SK-N-SH (cell line): ENCODE data around the gene FBXL12. TPM values are rescaled to one million over a fixed set of nuclear protein-coding genes. Genes with fewer than 3 reads are reported as not detected.

Source experiments
- CTCF ChIA-PET: fragments of 300-600, 350-600 bp; formaldehyde crosslinking; extraction: SDS; loops from one replicate; lab custom pipeline; 2021; lab: Yijun Ruan, JAX
- POLR2A ChIA-PET: fragments of 350-600 bp; sonication (Branson Sonifier 250); formaldehyde crosslinking; extraction: SDS; loops from one replicate; lab custom pipeline; 2020; ENCODE audit warnings: antibody characterized with exemption, inconsistent platforms; lab: Yijun Ruan, JAX
- DNase-seq: peaks from one replicate; pipeline ENCODE4 v3.0.0; 2012
- H2AFZ ChIP-seq: fragments of 200-600 bp; sonication (generic); 2 replicates; pipeline ENCODE4 v1.8.1; 2016; ENCODE audit warnings: antibody characterized with exemption, mild to moderate bottlenecking, low read depth
- H3F3A ChIP-seq: fragments of 200-600 bp; sonication (generic); replicated peaks from 2 replicates; pipeline ENCODE3; 2016; ENCODE audit warnings: antibody characterized with exemption, mild to moderate bottlenecking; ENCODE audit not compliant: insufficient read depth
- H3K27ac ChIP-seq, 2 experiments: fragments of 200-500 bp in 1 of 2; fragments of 200-600 bp in 1 of 2; sonication (Bioruptor generic) in 1 of 2; sonication (generic), shearing (Covaris generic) in 1 of 2; 2 replicates each; pipeline versions ENCODE4 v1.5.1 to v1.6.1; 2014 to 2016; ENCODE audit warnings: low read depth in 2 of 2, inconsistent platforms in 1 of 2, low read length in 1 of 2, mild to moderate bottlenecking in 1 of 2, mixed read lengths in 1 of 2
- H3K27me3 ChIP-seq: fragments of 200-600 bp; sonication (generic), shearing (Covaris generic); 2 replicates; pipeline ENCODE4 v1.6.1; 2016; ENCODE audit warnings: mixed run types; ENCODE audit not compliant: insufficient read depth
- H3K36me3 ChIP-seq, 2 experiments: fragments of 200-500 bp in 1 of 2; fragments of 200-600 bp in 1 of 2; sonication (Bioruptor generic) in 1 of 2; sonication (generic) in 1 of 2; replicated peaks in 1 of 2; 2 replicates each; pipeline versions ENCODE3 to v1.5.1; 2014 to 2016; ENCODE audit warnings: low read length in 1 of 2, mild to moderate bottlenecking in 1 of 2; ENCODE audit not compliant: insufficient read depth in 2 of 2, control insufficient read depth in 1 of 2
- H3K4me1 ChIP-seq, 2 experiments: fragments of 200-500 bp in 1 of 2; fragments of 200-600 bp in 1 of 2; sonication (Bioruptor generic) in 1 of 2; sonication (generic), shearing (Covaris generic) in 1 of 2; 2 replicates each; pipeline versions ENCODE4 v1.5.1 to v1.6.1; 2014 to 2016; ENCODE audit warnings: low read depth in 1 of 2, low read length in 1 of 2, mixed run types in 1 of 2; ENCODE audit not compliant: insufficient read depth in 2 of 2, control insufficient read depth in 1 of 2
- H3K4me2 ChIP-seq: fragments of 200-600 bp; sonication (generic), shearing (Covaris generic); 2 replicates; pipeline ENCODE4 v1.6.1; 2017; ENCODE audit warnings: mixed run types
- H3K4me3 ChIP-seq, 2 experiments: fragments of 200-500 bp in 1 of 2; fragments of 200-600 bp in 1 of 2; sonication (Bioruptor generic) in 1 of 2; sonication (generic), shearing (Covaris generic) in 1 of 2; 2 replicates each; pipeline versions ENCODE4 v1.5.1 to v1.8.1; 2014 to 2016; ENCODE audit warnings: low read depth in 2 of 2, inconsistent platforms in 1 of 2, low read length in 1 of 2, mild to moderate bottlenecking in 1 of 2, mixed read lengths in 1 of 2, moderate library complexity in 1 of 2
- H3K79me2 ChIP-seq: fragments of 200-600 bp; sonication (generic); 2 replicates; pipeline ENCODE4 v1.8.1; 2017; ENCODE audit warnings: mild to moderate bottlenecking; ENCODE audit not compliant: insufficient read depth
- H3K9ac ChIP-seq: fragments of 200-600 bp; sonication (generic); 2 replicates; pipeline ENCODE4 v1.6.1; 2017; ENCODE audit warnings: mixed run types
- H3K9me2 ChIP-seq: fragments of 200-600 bp; sonication (generic); 2 replicates; pipeline ENCODE4 v1.6.1; 2017; ENCODE audit warnings: mixed run types
- H3K9me3 ChIP-seq: fragments of 200-600 bp; sonication (generic); 2 replicates; pipeline ENCODE4 v1.6.1; 2017; ENCODE audit warnings: mixed run types, mild to moderate bottlenecking, moderate library complexity
- H4K20me1 ChIP-seq: fragments of 200-600 bp; sonication (generic); 2 replicates; pipeline ENCODE4 v1.6.1; 2017; ENCODE audit warnings: mild to moderate bottlenecking, mixed run types; ENCODE audit not compliant: insufficient read depth
- CHD2 ChIP-seq: fragments of 150-350 bp; IDR thresholded peaks from 2 replicates; pipeline ENCODE4 v1.6.1; 2018; ENCODE audit warnings: low read length; ENCODE audit not compliant: partially characterized antibody
- CTCF ChIP-seq: fragments of 200-600 bp; sonication (generic); IDR thresholded peaks from 2 replicates; pipeline ENCODE4 v1.6.1; 2017; ENCODE audit warnings: antibody characterized with exemption, mild to moderate bottlenecking, moderate library complexity
- ELF1 ChIP-seq: IDR thresholded peaks from 2 replicates; pipeline ENCODE4 v1.4.0; 2012
- EP300 ChIP-seq, 2 experiments: IDR thresholded peaks; 2 replicates each; pipeline versions ENCODE4 v1.4.0 to v1.6.1; 2012; ENCODE audit warnings: borderline replicate concordance in 1 of 2, low read depth in 1 of 2, low read length in 1 of 2
- EZH2phosphoT487 ChIP-seq: fragments of 200-600 bp; sonication (generic); IDR thresholded peaks from 2 replicates; pipeline ENCODE4 v1.6.1; 2017; ENCODE audit warnings: low read depth, mixed run types, mild to moderate bottlenecking, antibody characterized with exemption, moderate library complexity, borderline replicate concordance
- MEF2A ChIP-seq: IDR thresholded peaks from 2 replicates; pipeline ENCODE4 v1.4.0; 2012; ENCODE audit warnings: low read depth, borderline replicate concordance
- NFIC ChIP-seq: IDR thresholded peaks from 2 replicates; pipeline ENCODE4 v1.4.0; 2012; ENCODE audit warnings: borderline replicate concordance
- POLR2AphosphoS5 ChIP-seq: IDR thresholded peaks from 2 replicates; pipeline ENCODE4 v1.6.1; 2012; ENCODE audit warnings: low read depth, low read length
- RXRA ChIP-seq: IDR thresholded peaks from 2 replicates; pipeline ENCODE4 v1.4.0; 2012; ENCODE audit warnings: low read depth, mild to moderate bottlenecking, borderline replicate concordance
- SIN3A ChIP-seq: IDR thresholded peaks from 2 replicates; pipeline ENCODE4 v1.6.1; 2012; ENCODE audit warnings: low read depth, mild to moderate bottlenecking, low read length, moderate library complexity, borderline replicate concordance
- TAF1 ChIP-seq: IDR thresholded peaks from 2 replicates; pipeline ENCODE4 v1.6.1; 2012; ENCODE audit warnings: low read depth, mild to moderate bottlenecking, low read length, moderate library complexity, borderline replicate concordance
- TCF12 ChIP-seq: IDR thresholded peaks from 2 replicates; pipeline ENCODE4 v1.4.0; 2012
- TEAD4 ChIP-seq: IDR thresholded peaks from 2 replicates; pipeline ENCODE4 v1.4.0; 2012; ENCODE audit warnings: mild to moderate bottlenecking, borderline replicate concordance; ENCODE audit not compliant: insufficient read depth
- YY1 ChIP-seq: IDR thresholded peaks from 2 replicates; pipeline ENCODE4 v1.4.0; 2012; ENCODE audit warnings: low read depth, mild to moderate bottlenecking
- WGBS: methylation state at CpG from one replicate; pipeline ENCODE4 v1.1.6; 2017; ENCODE audit warnings: low lambda C conversion rate; 5-methylcytosine and 5-hydroxymethylcytosine counted together
- polyA plus RNA-seq, 3 experiments: library from polyadenylated mRNA; depleted of rRNA; stranded (reverse); fragments of >200 nt; gene quantifications; 2 replicates each; pipeline ENCODE4 v1.2.3, GENCODE V29; 2012
- TF ChIP-seq, protein P1 (sequence below): fragments of 150-350 bp; IDR thresholded peaks from 2 replicates; pipeline ENCODE4 v1.6.1; 2017; ENCODE audit warnings: antibody characterized with exemption, low read length, low read depth, borderline replicate concordance
- TF ChIP-seq, protein P2 (sequence below): IDR thresholded peaks from 2 replicates; pipeline ENCODE4; 2012
- TF ChIP-seq, protein P3 (sequence below): IDR thresholded peaks from 2 replicates; pipeline ENCODE4 v1.4.0; 2012; ENCODE audit warnings: low read depth, borderline replicate concordance

FBXL12 gene
- polyA plus RNA-seq, 1 of the 3 experiments (the other 2 are of a cell fraction), result 27.1 TPM

DNA sequence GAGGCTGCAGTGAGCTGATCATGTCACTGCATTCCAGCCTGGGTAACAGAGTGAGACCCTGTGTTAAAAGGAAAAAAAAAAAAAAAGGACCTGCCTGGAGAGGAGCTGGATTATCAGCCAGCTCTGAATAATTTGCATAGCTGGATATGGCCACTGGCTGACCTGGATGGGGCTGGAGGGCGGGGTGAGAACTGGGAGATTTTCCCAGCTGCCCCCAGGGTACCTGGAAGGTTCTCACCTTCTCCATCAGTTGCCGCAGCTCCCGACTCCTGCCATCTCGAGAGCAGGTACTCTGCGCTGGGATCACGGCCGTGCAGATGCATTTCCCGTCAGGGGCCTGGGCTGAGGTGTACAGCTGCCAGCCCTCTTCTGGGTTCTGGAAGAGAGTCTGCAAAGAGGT lies 41.5 kb upstream of the FBXL12 start:
- no peaks in the 10 kb centered on the region for H3K27me3 ChIP-seq
- POLR2A ChIA-PET, result interaction anchor here (0.6 kb wide), 1 partner anchor 37 kb away, joined by 7 read pairs; no protein-coding TSS in a partner anchor
- WGBS, result no CpG with 5 or more reads among the region's 8 CpGs

More for the DNA sequence above, 41.5 kb upstream of the FBXL12 start:
- no peak overlapping the region for H3K27ac ChIP-seq
- H4K20me1 ChIP-seq, result no peaks in the 10 kb centered on the region
- no peaks in the 10 kb centered on the region for H3K9me2 ChIP-seq
- no peaks in the 10 kb centered on the region for H3K79me2 ChIP-seq
- no peaks in the 10 kb centered on the region for H3K4me1 ChIP-seq
- TF ChIP-seq YY1 (no peak), EZH2phosphoT487 (no peak), TCF12 (no peak), TEAD4 (no peak), TAF1 (no peak), CTCF (no peak), NFIC (no peak), ELF1 (no peak), SIN3A (no peak), MEF2A (no peak), CHD2 (no peak), POLR2AphosphoS5 (no peak), RXRA (no peak), EP300 (IDR thresholded peaks at IDR 0.05; ENCODE audit: borderline replicate concordance in 1 of 2, low read depth in 1 of 2, low read length in 1 of 2) (no peak)
- TF ChIP-seq, protein P1, sequence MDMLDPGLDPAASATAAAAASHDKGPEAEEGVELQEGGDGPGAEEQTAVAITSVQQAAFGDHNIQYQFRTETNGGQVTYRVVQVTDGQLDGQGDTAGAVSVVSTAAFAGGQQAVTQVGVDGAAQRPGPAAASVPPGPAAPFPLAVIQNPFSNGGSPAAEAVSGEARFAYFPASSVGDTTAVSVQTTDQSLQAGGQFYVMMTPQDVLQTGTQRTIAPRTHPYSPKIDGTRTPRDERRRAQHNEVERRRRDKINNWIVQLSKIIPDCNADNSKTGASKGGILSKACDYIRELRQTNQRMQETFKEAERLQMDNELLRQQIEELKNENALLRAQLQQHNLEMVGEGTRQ, result no peak
- TF ChIP-seq, protein P2, sequence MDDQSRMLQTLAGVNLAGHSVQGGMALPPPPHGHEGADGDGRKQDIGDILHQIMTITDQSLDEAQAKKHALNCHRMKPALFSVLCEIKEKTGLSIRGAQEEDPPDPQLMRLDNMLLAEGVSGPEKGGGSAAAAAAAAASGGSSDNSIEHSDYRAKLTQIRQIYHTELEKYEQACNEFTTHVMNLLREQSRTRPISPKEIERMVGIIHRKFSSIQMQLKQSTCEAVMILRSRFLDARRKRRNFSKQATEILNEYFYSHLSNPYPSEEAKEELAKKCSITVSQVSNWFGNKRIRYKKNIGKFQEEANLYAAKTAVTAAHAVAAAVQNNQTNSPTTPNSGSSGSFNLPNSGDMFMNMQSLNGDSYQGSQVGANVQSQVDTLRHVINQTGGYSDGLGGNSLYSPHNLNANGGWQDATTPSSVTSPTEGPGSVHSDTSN, result no peak
- TF ChIP-seq, protein P3, sequence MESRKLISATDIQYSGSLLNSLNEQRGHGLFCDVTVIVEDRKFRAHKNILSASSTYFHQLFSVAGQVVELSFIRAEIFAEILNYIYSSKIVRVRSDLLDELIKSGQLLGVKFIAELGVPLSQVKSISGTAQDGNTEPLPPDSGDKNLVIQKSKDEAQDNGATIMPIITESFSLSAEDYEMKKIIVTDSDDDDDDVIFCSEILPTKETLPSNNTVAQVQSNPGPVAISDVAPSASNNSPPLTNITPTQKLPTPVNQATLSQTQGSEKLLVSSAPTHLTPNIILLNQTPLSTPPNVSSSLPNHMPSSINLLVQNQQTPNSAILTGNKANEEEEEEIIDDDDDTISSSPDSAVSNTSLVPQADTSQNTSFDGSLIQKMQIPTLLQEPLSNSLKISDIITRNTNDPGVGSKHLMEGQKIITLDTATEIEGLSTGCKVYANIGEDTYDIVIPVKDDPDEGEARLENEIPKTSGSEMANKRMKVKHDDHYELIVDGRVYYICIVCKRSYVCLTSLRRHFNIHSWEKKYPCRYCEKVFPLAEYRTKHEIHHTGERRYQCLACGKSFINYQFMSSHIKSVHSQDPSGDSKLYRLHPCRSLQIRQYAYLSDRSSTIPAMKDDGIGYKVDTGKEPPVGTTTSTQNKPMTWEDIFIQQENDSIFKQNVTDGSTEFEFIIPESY, result no peak
- TF ChIP-seq, all 33 proteins: peak for 0
- H3K36me3 ChIP-seq, result no peaks in the 10 kb centered on the region
- H3K9ac ChIP-seq, result no peak overlapping the region
- CTCF ChIA-PET, result interaction anchor here (2.1 kb wide), 1 partner anchor 7 kb away, joined by 6 read pairs; no protein-coding TSS in a partner anchor
- no peaks in the 10 kb centered on the region for H3K9me3 ChIP-seq
- no peak for DNase-seq
- H3F3A ChIP-seq, result no peaks in the 10 kb centered on the region
- H3K4me3 ChIP-seq, result no peak overlapping the region
- H3K4me2 ChIP-seq, result no peak overlapping the region
- no peak overlapping the region for H2AFZ ChIP-seq
